Tibial artery (tissue), 4 donors: ENCODE measurements around the gene C2CD5.

Experiments
- DNase-seq, 2 donors: peaks; one replicate each; pipeline ENCODE4 v3.0.0-alpha.2; 2019
- H3K27ac ChIP-seq, 2 donors: fragments of 200-600 bp; sonication (generic) in 1 of 2; 1 replicate in 1 of 2; 2 replicates in 1 of 2; pipeline ENCODE4 v1.5.1; 2018 to 2019; ENCODE audit warnings: mild to moderate bottlenecking in 1 of 2
- H3K27me3 ChIP-seq, 2 donors: fragments of 200-600 bp; sonication (generic) in 1 of 2; one replicate each; pipeline versions ENCODE4 v1.5.1 to v1.6.0; 2016 to 2019
- H3K36me3 ChIP-seq, 3 donors: fragments of 200-600 bp; sonication (generic) in 2 of 3; one replicate each; pipeline ENCODE4 v1.5.1; 2016 to 2019; ENCODE audit warnings: mild to moderate bottlenecking in 2 of 3
- H3K4me1 ChIP-seq, 4 donors: fragments of 200-600 bp; sonication (generic) in 2 of 4; 1 replicate in 3 of 4; 2 replicates in 1 of 4; pipeline ENCODE4 v1.5.1; 2016 to 2019
- H3K4me3 ChIP-seq, 2 donors: fragments of 200-600 bp; sonication (generic) in 1 of 2; 1 replicate in 1 of 2; 2 replicates in 1 of 2; pipeline ENCODE4 v1.5.1; 2018 to 2019; ENCODE audit warnings: mild to moderate bottlenecking in 2 of 2
- H3K9me3 ChIP-seq, 3 donors: fragments of 200-600 bp; sonication (generic) in 1 of 3; one replicate each; pipeline ENCODE4 v1.5.1; 2016 to 2019
- intact Hi-C: fragments of 100-400 bp; cut with DNase I; formaldehyde crosslinking; loops from one replicate; pipeline ENCODE4 v1.15.0; 2023; ENCODE audit warnings: low total_unique reads
- TF ChIP-seq, protein P1 (sequence below), 2 experiments: fragments of 200-600 bp in 1 of 2; fragments of 450-650 bp in 1 of 2; IDR thresholded peaks; one replicate each; pipeline ENCODE4 v1.5.1; 2017 to 2019; ENCODE audit warnings: antibody characterized with exemption in 2 of 2, mild to moderate bottlenecking in 1 of 2, moderate library complexity in 1 of 2

Gene C2CD5, protein sequence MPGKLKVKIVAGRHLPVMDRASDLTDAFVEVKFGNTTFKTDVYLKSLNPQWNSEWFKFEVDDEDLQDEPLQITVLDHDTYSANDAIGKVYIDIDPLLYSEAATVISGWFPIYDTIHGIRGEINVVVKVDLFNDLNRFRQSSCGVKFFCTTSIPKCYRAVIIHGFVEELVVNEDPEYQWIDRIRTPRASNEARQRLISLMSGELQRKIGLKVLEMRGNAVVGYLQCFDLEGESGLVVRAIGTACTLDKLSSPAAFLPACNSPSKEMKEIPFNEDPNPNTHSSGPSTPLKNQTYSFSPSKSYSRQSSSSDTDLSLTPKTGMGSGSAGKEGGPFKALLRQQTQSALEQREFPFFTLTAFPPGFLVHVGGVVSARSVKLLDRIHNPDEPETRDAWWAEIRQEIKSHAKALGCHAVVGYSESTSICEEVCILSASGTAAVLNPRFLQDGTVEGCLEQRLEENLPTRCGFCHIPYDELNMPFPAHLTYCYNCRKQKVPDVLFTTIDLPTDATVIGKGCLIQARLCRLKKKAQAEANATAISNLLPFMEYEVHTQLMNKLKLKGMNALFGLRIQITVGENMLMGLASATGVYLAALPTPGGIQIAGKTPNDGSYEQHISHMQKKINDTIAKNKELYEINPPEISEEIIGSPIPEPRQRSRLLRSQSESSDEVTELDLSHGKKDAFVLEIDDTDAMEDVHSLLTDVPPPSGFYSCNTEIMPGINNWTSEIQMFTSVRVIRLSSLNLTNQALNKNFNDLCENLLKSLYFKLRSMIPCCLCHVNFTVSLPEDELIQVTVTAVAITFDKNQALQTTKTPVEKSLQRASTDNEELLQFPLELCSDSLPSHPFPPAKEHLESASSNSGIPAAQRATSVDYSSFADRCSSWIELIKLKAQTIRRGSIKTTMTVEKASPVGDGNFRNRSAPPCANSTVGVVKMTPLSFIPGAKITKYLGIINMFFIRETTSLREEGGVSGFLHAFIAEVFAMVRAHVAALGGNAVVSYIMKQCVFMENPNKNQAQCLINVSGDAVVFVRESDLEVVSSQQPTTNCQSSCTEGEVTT

DNA sequence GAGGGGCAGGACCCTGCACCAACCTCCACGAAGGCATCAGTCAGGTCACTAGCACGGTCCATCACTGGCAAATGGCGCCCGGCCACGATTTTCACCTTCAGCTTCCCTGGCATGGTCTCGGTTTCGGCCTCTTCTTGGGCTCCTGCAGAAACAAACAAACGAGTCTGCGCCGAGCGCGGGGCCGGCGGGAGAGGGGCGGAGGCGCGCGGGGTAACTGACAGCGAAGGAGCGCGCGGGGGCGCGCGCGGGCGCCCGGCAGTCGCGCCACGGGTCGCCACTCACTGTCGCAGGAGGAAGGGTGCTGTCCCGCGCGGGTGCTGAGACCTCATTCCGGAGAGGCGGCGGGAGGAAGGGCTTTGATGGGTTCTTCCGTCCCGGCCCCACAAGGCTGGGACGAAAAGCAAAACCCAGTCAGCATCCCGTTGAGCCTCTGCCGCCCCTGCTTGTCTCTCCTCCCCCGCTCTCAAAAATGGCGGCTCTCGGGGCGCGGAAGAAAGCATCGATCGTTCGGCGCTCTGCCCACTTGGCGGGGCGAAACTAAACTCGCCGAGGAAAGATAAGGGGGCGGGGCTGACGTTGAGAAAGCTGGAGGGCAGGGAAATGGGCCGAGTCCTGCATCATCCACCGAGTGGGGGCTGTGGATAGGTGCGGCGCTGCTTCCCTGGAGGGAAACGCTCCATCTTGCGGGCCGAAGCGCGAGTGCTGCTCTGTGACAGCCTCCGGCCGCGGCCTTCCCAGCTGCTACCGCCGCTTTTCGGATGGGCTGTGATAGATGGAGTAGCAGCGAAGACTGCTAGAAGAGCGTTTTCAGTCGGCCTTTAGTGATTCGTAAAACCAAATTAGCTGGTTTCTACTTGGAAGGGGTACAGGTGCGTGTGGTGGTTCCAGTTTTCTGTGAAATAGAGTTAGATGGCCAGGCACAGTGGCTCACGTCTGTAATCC, at the start of gene C2CD5:
Gene C2CD5, minus strand, starts transcription at position 505 of the 942 bp plus-strand sequence. Its CDS starts 392 bp downstream, at position 113.
- TF ChIP-seq, protein P1, sequence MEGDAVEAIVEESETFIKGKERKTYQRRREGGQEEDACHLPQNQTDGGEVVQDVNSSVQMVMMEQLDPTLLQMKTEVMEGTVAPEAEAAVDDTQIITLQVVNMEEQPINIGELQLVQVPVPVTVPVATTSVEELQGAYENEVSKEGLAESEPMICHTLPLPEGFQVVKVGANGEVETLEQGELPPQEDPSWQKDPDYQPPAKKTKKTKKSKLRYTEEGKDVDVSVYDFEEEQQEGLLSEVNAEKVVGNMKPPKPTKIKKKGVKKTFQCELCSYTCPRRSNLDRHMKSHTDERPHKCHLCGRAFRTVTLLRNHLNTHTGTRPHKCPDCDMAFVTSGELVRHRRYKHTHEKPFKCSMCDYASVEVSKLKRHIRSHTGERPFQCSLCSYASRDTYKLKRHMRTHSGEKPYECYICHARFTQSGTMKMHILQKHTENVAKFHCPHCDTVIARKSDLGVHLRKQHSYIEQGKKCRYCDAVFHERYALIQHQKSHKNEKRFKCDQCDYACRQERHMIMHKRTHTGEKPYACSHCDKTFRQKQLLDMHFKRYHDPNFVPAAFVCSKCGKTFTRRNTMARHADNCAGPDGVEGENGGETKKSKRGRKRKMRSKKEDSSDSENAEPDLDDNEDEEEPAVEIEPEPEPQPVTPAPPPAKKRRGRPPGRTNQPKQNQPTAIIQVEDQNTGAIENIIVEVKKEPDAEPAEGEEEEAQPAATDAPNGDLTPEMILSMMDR (IDR thresholded peaks at IDR 0.05): peak; percentile 17 to 23
- DNase-seq: peak; percentile 96 to 98
- H3K4me3 ChIP-seq: peak within 1 kb of the TSS; percentile 84 to 91
- no peaks in the 10 kb centered on the region for H3K36me3 ChIP-seq
- intact Hi-C loops: loop anchor here (5.0 kb wide), 1 partner anchor 83 kb away; the partner anchor contains the start of gene ETNK1
- peaks cover 0 to 24% (median 13%) of the 10 kb centered on the region in 4 donors for H3K4me1 ChIP-seq
- no peaks in the 10 kb centered on the region for H3K9me3 ChIP-seq
- H3K27me3 ChIP-seq: no peaks in the 10 kb centered on the region
- peak within 1 kb of the TSS; percentile 89 to 90 for H3K27ac ChIP-seq

DNA sequence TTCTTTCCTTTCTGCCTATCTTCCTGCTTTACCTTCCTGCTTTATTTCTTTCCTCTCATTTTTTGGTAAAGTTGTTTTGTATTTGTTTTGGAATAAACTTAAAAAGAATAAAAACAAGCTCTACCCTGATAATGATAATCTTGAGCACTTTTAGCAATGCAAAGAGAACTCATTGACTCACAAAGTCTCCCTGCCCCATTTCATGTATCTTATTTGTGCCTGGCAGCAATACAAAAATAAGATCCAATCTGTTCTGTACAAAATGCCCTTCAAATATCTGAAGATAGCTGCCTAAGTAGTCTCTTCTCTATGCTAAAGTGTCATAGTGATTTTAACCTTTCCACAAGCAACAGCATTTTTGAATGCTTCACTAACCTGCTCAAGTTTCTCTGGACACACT, 49.5 kb upstream of the C2CD5 start:
- Histone ChIP-seq H3K9me3 (no peaks in the 10 kb centered on the region), H3K27ac (no peak overlapping the region), H3K4me1 (no peaks in the 10 kb centered on the region), H3K36me3 (no peaks in the 10 kb centered on the region), H3K4me3 (no peak overlapping the region), H3K27me3 (no peaks in the 10 kb centered on the region)
- TF ChIP-seq, protein P1 (IDR thresholded peaks at IDR 0.05): no peak
- no peak for DNase-seq
- intact Hi-C loops: no loop called here

DNA sequence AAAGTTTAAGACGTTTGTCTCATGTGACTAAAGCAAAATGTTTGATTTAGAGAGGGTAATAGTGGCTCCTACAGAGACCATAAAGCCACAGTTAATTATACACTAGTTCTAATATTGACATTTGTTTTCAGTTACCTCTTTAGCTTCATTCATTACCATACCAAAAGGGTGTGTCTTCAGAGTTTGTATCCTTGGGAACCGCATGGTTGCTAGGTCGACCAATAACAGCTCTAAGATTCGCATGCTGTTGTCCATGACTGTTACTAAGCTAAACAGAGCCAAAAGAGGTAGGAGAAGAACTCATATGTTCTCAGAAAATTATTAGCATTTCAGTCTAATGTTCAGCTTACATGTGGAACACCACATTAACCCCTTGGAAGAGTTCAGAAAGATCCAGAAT, 44.5 kb upstream of the C2CD5 start:
- H3K36me3 ChIP-seq: no peaks in the 10 kb centered on the region
- no peak overlapping the region for H3K4me3 ChIP-seq
- no peaks in the 10 kb centered on the region for H3K27me3 ChIP-seq
- no peaks in the 10 kb centered on the region for H3K9me3 ChIP-seq
- H3K4me1 ChIP-seq: no peaks in the 10 kb centered on the region
- TF ChIP-seq, protein P1 (IDR thresholded peaks at IDR 0.05): no peak
- DNase-seq: no peak
- H3K27ac ChIP-seq: no peak overlapping the region
- intact Hi-C loops: no loop called here

DNA sequence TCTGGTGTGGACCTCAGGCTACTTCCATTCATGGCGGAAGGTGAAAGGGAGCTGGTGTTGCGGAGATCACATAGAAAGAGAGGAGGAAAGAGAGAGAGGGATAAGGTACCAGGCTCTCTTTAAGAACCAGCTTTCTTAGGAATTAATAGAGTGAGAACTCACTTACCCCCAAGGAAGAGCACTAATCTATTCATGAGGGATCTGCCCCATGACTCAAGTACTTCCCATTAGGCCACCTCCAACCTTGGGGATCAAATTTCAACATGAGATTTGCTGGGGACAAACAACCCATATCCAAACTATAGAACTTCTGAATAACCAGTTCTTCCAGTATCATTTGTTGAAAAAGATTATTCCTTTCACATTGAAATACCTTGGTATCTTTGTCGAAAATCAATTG, 34.0 kb upstream of the C2CD5 start:
- intact Hi-C loops: no loop called here
- no peak overlapping the region for H3K27ac ChIP-seq
- DNase-seq: no peak

More for the DNA sequence above, 34.0 kb upstream of the C2CD5 start:
- no peaks in the 10 kb centered on the region for H3K27me3 ChIP-seq
- H3K36me3 ChIP-seq: no peaks in the 10 kb centered on the region
- H3K4me3 ChIP-seq: no peak overlapping the region
- H3K9me3 ChIP-seq: no peaks in the 10 kb centered on the region
- TF ChIP-seq, protein P1 (IDR thresholded peaks at IDR 0.05): no peak
- no peaks in the 10 kb centered on the region for H3K4me1 ChIP-seq
